ENCODE data around the gene GPR42. TPM values are rescaled to one million over a fixed set of nuclear protein-coding genes. Genes with fewer than 3 reads are reported as not detected.

GPR42 gene
- total RNA-seq, 1 experiment from 2014 or later: not detected

DNA sequence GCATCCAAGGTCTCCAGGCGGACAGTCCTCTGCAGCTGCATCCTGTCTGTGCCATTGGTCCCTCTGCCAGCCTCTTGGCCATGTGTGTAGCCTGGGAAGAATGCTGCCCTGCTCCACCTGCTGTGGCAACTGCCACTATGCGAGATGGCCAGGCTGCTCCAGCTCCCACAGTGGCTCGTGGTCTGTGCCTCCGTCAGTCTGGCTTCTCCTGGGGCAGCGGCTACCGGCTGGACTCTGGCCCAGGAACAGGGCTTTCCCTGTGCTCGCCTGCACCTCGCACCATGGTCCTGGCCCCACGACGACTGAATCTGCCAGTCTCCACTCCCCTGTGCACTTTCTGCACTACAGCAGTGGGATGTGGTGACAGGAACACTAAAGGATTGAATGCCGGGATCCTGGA lies 50.5 kb downstream of the GPR42 start:
- no peak overlapping the region for H3K4me3 Mint-ChIP-seq (ENCODE audit: unreplicated experiment)
- no peak overlapping the region for H3K27ac Mint-ChIP-seq (ENCODE audit: low read depth, unreplicated experiment)
- H3K9me3 Mint-ChIP-seq (ENCODE audit: unreplicated experiment): no peaks in the 10 kb centered on the region
- CTCF ChIA-PET: interaction anchor here (0.6 to 1.4 kb wide), 2 partner anchors 68 to 743 kb away, joined by 3 to 5 read pairs; no protein-coding TSS in a partner anchor
- no peaks in the 10 kb centered on the region for H3K36me3 Mint-ChIP-seq (ENCODE audit: insufficient read depth, unreplicated experiment)
- intact Hi-C loops (cut with micrococcal nuclease): no loop called here
- H3K27me3 Mint-ChIP-seq (ENCODE audit: insufficient read depth, unreplicated experiment): peaks cover 38% of the 10 kb centered on the region
- no peaks in the 10 kb centered on the region for H3K4me1 Mint-ChIP-seq (ENCODE audit: insufficient read depth, unreplicated experiment)
- POLR2A ChIA-PET: no interaction called here
- no TSS peak for BruUV-seq (replicated peaks)
- TF ChIP-seq, protein P1, sequence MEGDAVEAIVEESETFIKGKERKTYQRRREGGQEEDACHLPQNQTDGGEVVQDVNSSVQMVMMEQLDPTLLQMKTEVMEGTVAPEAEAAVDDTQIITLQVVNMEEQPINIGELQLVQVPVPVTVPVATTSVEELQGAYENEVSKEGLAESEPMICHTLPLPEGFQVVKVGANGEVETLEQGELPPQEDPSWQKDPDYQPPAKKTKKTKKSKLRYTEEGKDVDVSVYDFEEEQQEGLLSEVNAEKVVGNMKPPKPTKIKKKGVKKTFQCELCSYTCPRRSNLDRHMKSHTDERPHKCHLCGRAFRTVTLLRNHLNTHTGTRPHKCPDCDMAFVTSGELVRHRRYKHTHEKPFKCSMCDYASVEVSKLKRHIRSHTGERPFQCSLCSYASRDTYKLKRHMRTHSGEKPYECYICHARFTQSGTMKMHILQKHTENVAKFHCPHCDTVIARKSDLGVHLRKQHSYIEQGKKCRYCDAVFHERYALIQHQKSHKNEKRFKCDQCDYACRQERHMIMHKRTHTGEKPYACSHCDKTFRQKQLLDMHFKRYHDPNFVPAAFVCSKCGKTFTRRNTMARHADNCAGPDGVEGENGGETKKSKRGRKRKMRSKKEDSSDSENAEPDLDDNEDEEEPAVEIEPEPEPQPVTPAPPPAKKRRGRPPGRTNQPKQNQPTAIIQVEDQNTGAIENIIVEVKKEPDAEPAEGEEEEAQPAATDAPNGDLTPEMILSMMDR (IDR thresholded peaks at IDR 0.05; ENCODE audit: unreplicated experiment): no peak
- DNase-seq (ENCODE audit: unreplicated experiment): no peak

Small RNAs within 50 kb of the gene (microRNA-seq; reads per million reads assigned to microRNA genes)
- not detected for gene MIR5196

Other genes starting within 250 kb of the GPR42 start
- gene LGI4, start 236.0 kb upstream of the GPR42 start, total RNA-seq (2022): 0.91 TPM in 1 of 2 replicates, not detected in the other
- not detected in 2 replicates for gene FXYD1, start 232.2 kb upstream of the GPR42 start, total RNA-seq (2022)
- gene FXYD7, start 227.8 kb upstream of the GPR42 start, total RNA-seq (2022): not detected in 2 replicates
- 150 and 159 TPM in 2 replicates for gene FXYD5, start 216.3 kb upstream of the GPR42 start, total RNA-seq (2022)
- not detected in 2 replicates for gene FAM187B, start 142.3 kb upstream of the GPR42 start, total RNA-seq (2022)
- 60.6 and 64.1 TPM in 2 replicates for gene LSR, start 122.1 kb upstream of the GPR42 start, total RNA-seq (2022)
- gene USF2, start 102.1 kb upstream of the GPR42 start, total RNA-seq (2022): 81.6 and 95.7 TPM in 2 replicates
- not detected in 2 replicates for gene HAMP, start 88.5 kb upstream of the GPR42 start, total RNA-seq (2022)
- not detected in 2 replicates for gene MAG, start 78.9 kb upstream of the GPR42 start, total RNA-seq (2022)
- gene CD22, start 41.9 kb upstream of the GPR42 start, total RNA-seq (2022): 0.56 and 1.7 TPM in 2 replicates
- not detected in 2 replicates for gene FFAR1, start 23.2 kb upstream of the GPR42 start, total RNA-seq (2022)
- not detected in 2 replicates for gene FFAR3, start 12.6 kb upstream of the GPR42 start, total RNA-seq (2022)
- not detected in 2 replicates for gene FFAR2, start 77.2 kb downstream of the GPR42 start, total RNA-seq (2022)
- not detected in 2 replicates for gene KRTDAP, start 119.4 kb downstream of the GPR42 start, total RNA-seq (2022)
- 86.2 and 90.7 TPM in 2 replicates for gene DMKN, start 142.6 kb downstream of the GPR42 start, total RNA-seq (2022)
- 0.61 TPM in 1 of 2 replicates, not detected in the other for gene SBSN, start 157.2 kb downstream of the GPR42 start, total RNA-seq (2022)
- not detected in 2 replicates for gene GAPDHS, start 162.4 kb downstream of the GPR42 start, total RNA-seq (2022)
- gene TMEM147, start 174.6 kb downstream of the GPR42 start, total RNA-seq (2022): 110 and 123 TPM in 2 replicates
- not detected in 2 replicates for gene ATP4A, start 192.6 kb downstream of the GPR42 start, total RNA-seq (2022)
- not detected in 2 replicates for gene PMIS2, start 215.1 kb downstream of the GPR42 start, total RNA-seq (2022)
- 6.3 and 10.6 TPM in 2 replicates for gene HAUS5, start 241.7 kb downstream of the GPR42 start, total RNA-seq (2022)